ENCODE results near the gene IL10RA.

IL10RA gene

DNA sequence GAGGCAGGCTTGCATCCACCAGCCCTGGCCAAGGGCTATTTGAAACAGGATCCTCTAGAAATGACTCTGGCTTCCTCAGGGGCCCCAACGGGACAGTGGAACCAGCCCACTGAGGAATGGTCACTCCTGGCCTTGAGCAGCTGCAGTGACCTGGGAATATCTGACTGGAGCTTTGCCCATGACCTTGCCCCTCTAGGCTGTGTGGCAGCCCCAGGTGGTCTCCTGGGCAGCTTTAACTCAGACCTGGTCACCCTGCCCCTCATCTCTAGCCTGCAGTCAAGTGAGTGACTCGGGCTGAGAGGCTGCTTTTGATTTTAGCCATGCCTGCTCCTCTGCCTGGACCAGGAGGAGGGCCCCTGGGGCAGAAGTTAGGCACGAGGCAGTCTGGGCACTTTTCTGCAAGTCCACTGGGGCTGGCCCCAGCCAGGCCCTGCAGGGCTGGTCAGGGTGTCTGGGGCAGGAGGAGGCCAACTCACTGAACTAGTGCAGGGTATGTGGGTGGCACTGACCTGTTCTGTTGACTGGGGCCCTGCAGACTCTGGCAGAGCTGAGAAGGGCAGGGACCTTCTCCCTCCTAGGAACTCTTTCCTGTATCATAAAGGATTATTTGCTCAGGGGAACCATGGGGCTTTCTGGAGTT, 13.3 kb downstream of the IL10RA start:
- no peak for TF ChIP-seq CTCF (IDR thresholded peaks at IDR 0.05; ENCODE audit: insufficient read depth, low read depth, low read length, missing control alignments)
- no peak for DNase-seq (ENCODE audit: low read depth)

GRCh38 chr11:118000067-118000849, 14.1 kb downstream of the IL10RA start:
- no peak overlapping the region for H3K4me3 ChIP-seq (ENCODE audit: low read depth, low read length)
- TF ChIP-seq CTCF (IDR thresholded peaks at IDR 0.05; ENCODE audit: insufficient read depth, low read depth, low read length, missing control alignments), result no peak
- no peak for DNase-seq (ENCODE audit: low read depth)

More for the DNA sequence above, 13.3 kb downstream of the IL10RA start:
- H3K4me3 ChIP-seq (ENCODE audit: low read depth, low read length), result no peak overlapping the region

- H3K4me3 ChIP-seq (ENCODE audit: low read depth, low read length), result no peak overlapping the region
- TF ChIP-seq CTCF (IDR thresholded peaks at IDR 0.05; ENCODE audit: insufficient read depth, low read depth, low read length, missing control alignments), result no peak
- no peak for DNase-seq (ENCODE audit: low read depth)
Measured at GRCh38 chr11:118000850-118001228, 14.6 kb downstream of the IL10RA start.

GRCh38 chr11:118001494-118001971, 15.3 kb downstream of the IL10RA start:
- TF ChIP-seq CTCF (IDR thresholded peaks at IDR 0.05; ENCODE audit: insufficient read depth, low read depth, low read length, missing control alignments), result no peak
- no peak for DNase-seq (ENCODE audit: low read depth)

DNA sequence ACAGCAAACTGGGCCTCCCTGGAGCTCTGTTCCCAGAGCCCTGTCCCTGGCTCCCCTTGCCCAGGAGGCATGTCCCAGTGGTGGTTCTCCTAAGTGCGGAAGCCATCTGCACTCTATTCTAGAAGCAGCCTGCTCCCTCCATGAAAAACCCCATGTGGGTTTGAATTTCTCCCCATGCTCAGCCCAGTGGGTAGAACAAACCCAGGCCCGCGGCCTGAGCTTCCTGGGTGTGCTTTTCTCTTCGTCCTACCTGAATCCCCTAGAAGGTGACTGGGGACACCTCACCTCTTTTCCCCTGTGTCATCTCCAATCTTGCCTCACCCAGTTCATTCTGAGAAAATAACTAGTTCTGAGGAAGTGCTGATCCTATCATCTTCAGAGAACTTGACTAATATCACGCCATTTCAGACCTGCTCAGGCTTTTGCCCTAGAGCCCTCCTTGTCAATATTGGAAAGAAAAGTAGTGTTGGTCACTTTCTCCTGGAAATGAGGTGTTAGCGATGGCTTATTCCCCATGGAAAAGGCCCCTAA, 15.9 kb downstream of the IL10RA start:
- TF ChIP-seq CTCF (IDR thresholded peaks at IDR 0.05; ENCODE audit: insufficient read depth, low read depth, low read length, missing control alignments), result no peak
- no peak overlapping the region for H3K4me3 ChIP-seq (ENCODE audit: low read depth, low read length)
- no peak for DNase-seq (ENCODE audit: low read depth)

More at GRCh38 chr11:118001494-118001971, 15.3 kb downstream of the IL10RA start:
- no peak overlapping the region for H3K4me3 ChIP-seq (ENCODE audit: low read depth, low read length)

DNA sequence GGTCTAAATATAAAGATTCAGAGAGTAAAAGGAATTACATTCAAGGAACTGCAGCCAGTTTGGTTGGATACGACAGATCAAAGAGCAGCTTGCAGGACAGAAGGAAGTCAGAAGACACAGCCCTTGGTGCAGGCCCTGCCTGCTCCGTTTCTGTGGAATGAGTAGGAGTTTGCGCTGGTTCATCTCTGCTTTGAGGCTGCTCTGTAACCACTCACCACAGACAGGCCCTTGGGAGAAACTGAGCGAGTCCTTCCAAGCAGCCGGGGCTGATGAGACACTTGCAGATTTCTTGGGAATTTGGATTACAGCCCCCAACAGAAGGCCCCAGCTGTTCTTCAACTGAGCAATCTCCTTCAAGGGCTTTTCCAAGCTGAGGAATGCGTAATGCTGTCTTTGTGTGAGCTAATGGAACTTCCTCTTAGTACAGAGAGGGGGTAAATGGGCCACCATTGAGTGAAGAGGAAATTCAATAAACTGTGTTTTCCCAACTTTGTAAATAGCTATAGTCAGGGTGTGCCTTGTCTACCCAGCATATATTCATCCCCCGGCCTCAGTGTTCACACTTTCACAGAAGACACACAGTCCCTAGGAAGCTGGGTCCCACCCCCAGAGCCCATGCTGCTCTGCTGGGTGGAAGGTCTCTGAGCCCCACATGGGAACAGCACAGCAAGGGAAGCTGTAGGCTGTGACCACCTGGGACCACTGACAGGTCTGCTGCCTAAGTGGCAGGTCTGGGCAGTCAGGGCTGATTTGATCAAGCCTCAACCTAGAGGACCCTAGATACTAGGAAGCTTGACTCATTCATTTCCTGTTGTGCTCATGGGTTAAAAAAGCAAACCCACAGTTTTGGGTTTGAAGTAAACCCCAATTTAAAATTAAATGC, 16.6 kb downstream of the IL10RA start:
- peak; percentile 63 for DNase-seq (ENCODE audit: low read depth)
- no peak overlapping the region for H3K4me3 ChIP-seq (ENCODE audit: low read depth, low read length)
- no peak for TF ChIP-seq CTCF (IDR thresholded peaks at IDR 0.05; ENCODE audit: insufficient read depth, low read depth, low read length, missing control alignments)
